Measurements from ENCODE around the gene SLC12A7. TPM values are rescaled to one million over a fixed set of nuclear protein-coding genes. Genes with fewer than 3 reads are reported as not detected.

SLC12A7 gene
- total RNA-seq, 1 experiment from 2014 or later: 28.1 TPM

DNA sequence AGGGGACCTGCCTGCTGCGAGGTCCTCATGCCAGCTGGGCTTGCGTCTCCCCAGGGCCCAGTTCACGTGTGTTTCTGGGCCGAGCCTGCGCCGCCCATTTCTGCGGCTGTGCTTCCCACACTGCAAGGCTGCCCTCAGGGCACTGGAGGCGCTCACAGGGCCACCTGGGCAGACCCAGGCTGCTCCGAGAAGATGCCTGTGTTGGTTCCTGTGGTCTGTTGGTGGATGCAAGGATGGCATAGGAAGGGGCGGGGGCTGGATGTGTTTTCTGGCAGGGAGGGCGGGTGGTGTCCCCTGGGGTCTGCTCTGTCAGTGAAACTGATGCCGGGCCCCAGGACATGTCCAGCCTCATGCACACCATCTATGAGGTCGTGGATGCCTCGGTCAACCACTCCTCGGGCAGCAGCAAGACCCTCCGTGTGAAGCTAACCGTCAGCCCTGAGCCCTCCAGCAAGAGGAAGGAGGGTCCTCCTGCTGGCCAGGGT lies 77.4 kb downstream of the SLC12A7 start:
- no peak overlapping the region for H3K27ac Mint-ChIP-seq
- no peak for TF ChIP-seq TEAD4 (CRISPR knock-in tag; IDR thresholded peaks at IDR 0.05)
- no peak for TF ChIP-seq NFE2L1 (CRISPR knock-in tag; IDR thresholded peaks at IDR 0.05)
- TF ChIP-seq TP53 (CRISPR knock-in tag; IDR thresholded peaks at IDR 0.05): no peak
- H3K9me3 Mint-ChIP-seq: peaks cover 5% of the 10 kb centered on the region; the same call in 1 of the 2 replicates
- H3K36me3 Mint-ChIP-seq: peaks cover 11% of the 10 kb centered on the region; the same call in 1 of the 2 replicates
- H3K4me1 Mint-ChIP-seq: peaks cover 4% of the 10 kb centered on the region; the same call in 1 of the 2 replicates
- DNase-seq (ENCODE audit: low spot score) (no peak), ATAC-seq (no peak)
- no peak overlapping the region for H3K4me3 Mint-ChIP-seq
- no peaks in the 10 kb centered on the region for H3K27me3 Mint-ChIP-seq (ENCODE audit: low read depth)
- CTCF ChIA-PET: no interaction called here
- POLR2A ChIA-PET: no interaction called here

DNA sequence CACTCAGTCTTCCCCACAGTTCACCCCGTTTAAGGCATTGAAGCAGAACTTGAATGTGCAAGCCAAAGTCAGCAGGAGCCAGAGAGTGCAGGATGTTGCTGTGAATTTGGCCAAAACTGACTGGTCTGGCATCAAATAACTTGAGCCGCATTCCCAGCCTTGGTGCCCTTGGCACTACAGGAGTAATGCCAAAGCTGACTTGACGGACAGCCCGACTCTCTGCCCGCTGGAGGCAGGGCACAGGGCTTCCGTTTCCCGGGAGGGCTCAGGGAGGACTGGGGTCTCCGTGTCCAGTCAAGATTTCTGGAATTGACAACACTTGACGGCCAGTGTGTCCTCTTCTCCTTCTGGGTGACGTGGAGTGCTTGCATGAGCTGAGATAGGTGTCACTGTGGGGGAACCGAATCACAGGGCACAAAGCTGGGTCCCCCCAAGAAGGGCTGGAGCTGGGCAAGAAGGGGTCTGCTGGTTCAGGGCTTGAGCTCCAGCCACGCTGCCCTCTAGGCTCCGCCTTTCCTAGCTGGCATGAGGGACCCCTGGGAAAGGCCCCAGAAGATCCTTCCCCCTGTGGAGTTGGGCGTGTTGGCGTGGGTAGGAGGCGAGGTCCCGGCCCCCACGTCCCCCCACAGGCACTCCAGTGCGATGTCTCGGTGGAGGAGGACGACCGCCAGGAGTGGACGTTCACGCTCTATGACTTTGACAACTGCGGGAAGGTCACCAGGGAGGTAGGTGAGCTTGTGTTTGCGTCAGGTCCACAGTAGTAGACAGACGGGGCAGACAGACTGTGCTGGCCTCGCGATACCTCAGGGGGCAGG lies 78.0 kb downstream of the SLC12A7 start:
- peaks cover 10% of the 10 kb centered on the region; the same call in 1 of the 2 replicates for H3K36me3 Mint-ChIP-seq
- DNase-seq (ENCODE audit: low spot score): no peak
- ATAC-seq: no peak

DNA sequence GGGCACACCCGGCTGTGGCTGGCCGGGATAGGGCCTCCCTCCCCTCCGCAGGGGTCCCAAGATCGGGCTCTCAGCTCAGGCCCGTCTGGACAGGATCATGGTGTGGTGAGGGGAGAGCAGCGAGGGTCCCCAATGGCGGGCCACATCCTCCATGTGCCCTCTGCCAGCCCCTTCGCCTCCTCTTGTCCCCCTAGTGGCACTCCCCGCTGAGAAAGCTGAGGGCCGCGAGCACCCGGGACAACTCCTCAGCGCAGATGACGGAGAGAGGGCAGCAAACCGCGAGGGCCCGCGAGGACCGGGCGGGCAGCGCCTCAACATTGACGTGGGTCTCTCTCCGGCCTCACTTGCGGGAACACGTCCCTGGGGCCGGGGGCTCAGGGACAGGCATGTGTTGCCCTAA lies 78.7 kb downstream of the SLC12A7 start:
- DNase-seq (ENCODE audit: low spot score): no peak

More for the DNA sequence above, 78.0 kb downstream of the SLC12A7 start:
- Mint-ChIP-seq H3K9me3 (peaks cover 5% of the 10 kb centered on the region; the same call in 1 of the 2 replicates), H3K4me1 (peaks cover 4% of the 10 kb centered on the region; the same call in 1 of the 2 replicates), H3K27ac (no peak overlapping the region), H3K4me3 (no peak overlapping the region), H3K27me3 (ENCODE audit: low read depth) (no peaks in the 10 kb centered on the region)
- TF ChIP-seq, protein P1, sequence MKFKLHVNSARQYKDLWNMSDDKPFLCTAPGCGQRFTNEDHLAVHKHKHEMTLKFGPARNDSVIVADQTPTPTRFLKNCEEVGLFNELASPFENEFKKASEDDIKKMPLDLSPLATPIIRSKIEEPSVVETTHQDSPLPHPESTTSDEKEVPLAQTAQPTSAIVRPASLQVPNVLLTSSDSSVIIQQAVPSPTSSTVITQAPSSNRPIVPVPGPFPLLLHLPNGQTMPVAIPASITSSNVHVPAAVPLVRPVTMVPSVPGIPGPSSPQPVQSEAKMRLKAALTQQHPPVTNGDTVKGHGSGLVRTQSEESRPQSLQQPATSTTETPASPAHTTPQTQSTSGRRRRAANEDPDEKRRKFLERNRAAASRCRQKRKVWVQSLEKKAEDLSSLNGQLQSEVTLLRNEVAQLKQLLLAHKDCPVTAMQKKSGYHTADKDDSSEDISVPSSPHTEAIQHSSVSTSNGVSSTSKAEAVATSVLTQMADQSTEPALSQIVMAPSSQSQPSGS (CRISPR knock-in tag; IDR thresholded peaks at IDR 0.05; ENCODE audit: borderline replicate concordance, low read depth): no peak
- no peak for TF ChIP-seq ZNF396 (CRISPR knock-in tag; IDR thresholded peaks at IDR 0.05; ENCODE audit: borderline replicate concordance)
- no peak for TF ChIP-seq SP1 (CRISPR knock-in tag; conservative IDR thresholded peaks at IDR 0.05)
- TF ChIP-seq, protein P2, sequence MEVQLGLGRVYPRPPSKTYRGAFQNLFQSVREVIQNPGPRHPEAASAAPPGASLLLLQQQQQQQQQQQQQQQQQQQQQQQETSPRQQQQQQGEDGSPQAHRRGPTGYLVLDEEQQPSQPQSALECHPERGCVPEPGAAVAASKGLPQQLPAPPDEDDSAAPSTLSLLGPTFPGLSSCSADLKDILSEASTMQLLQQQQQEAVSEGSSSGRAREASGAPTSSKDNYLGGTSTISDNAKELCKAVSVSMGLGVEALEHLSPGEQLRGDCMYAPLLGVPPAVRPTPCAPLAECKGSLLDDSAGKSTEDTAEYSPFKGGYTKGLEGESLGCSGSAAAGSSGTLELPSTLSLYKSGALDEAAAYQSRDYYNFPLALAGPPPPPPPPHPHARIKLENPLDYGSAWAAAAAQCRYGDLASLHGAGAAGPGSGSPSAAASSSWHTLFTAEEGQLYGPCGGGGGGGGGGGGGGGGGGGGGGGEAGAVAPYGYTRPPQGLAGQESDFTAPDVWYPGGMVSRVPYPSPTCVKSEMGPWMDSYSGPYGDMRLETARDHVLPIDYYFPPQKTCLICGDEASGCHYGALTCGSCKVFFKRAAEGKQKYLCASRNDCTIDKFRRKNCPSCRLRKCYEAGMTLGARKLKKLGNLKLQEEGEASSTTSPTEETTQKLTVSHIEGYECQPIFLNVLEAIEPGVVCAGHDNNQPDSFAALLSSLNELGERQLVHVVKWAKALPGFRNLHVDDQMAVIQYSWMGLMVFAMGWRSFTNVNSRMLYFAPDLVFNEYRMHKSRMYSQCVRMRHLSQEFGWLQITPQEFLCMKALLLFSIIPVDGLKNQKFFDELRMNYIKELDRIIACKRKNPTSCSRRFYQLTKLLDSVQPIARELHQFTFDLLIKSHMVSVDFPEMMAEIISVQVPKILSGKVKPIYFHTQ (CRISPR knock-in tag; IDR thresholded peaks at IDR 0.05): no peak
- TF ChIP-seq, protein P3, sequence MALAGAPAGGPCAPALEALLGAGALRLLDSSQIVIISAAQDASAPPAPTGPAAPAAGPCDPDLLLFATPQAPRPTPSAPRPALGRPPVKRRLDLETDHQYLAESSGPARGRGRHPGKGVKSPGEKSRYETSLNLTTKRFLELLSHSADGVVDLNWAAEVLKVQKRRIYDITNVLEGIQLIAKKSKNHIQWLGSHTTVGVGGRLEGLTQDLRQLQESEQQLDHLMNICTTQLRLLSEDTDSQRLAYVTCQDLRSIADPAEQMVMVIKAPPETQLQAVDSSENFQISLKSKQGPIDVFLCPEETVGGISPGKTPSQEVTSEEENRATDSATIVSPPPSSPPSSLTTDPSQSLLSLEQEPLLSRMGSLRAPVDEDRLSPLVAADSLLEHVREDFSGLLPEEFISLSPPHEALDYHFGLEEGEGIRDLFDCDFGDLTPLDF (CRISPR knock-in tag; IDR thresholded peaks at IDR 0.05): no peak
- no peak for TF ChIP-seq RELA (CRISPR knock-in tag; IDR thresholded peaks at IDR 0.05; ENCODE audit: borderline replicate concordance)
- TF ChIP-seq, protein P4, sequence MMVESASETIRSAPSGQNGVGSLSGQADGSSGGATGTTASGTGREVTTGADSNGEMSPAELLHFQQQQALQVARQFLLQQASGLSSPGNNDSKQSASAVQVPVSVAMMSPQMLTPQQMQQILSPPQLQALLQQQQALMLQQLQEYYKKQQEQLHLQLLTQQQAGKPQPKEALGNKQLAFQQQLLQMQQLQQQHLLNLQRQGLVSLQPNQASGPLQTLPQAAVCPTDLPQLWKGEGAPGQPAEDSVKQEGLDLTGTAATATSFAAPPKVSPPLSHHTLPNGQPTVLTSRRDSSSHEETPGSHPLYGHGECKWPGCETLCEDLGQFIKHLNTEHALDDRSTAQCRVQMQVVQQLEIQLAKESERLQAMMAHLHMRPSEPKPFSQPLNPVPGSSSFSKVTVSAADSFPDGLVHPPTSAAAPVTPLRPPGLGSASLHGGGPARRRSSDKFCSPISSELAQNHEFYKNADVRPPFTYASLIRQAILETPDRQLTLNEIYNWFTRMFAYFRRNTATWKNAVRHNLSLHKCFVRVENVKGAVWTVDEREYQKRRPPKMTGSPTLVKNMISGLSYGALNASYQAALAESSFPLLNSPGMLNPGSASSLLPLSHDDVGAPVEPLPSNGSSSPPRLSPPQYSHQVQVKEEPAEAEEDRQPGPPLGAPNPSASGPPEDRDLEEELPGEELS (CRISPR knock-in tag; IDR thresholded peaks at IDR 0.05): no peak
- ChIA-PET CTCF (interaction anchor here (0.9 kb wide), 1 partner anchor 44 kb away, joined by 3 read pairs; no protein-coding TSS in a partner anchor), POLR2A (no interaction called here)

More for the DNA sequence above, 78.7 kb downstream of the SLC12A7 start:
- Mint-ChIP-seq H3K36me3 (peaks cover 6% of the 10 kb centered on the region; the same call in 1 of the 2 replicates), H3K27me3 (ENCODE audit: low read depth) (no peaks in the 10 kb centered on the region), H3K4me3 (no peak overlapping the region), H3K27ac (no peak overlapping the region), H3K9me3 (peaks cover 5% of the 10 kb centered on the region; the same call in 1 of the 2 replicates), H3K4me1 (no peaks in the 10 kb centered on the region)
- ChIA-PET CTCF (interaction anchor here (0.9 to 2.1 kb wide), 2 partner anchors 25 to 43 kb away, joined by 3 to 6 read pairs; partner anchors contain the start of gene NKD2), POLR2A (no interaction called here)
- no peak for TF ChIP-seq TEAD4 (CRISPR knock-in tag; IDR thresholded peaks at IDR 0.05)
- TF ChIP-seq, protein P5, sequence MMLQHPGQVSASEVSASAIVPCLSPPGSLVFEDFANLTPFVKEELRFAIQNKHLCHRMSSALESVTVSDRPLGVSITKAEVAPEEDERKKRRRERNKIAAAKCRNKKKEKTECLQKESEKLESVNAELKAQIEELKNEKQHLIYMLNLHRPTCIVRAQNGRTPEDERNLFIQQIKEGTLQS (CRISPR knock-in tag; conservative IDR thresholded peaks at IDR 0.05): no peak
- TF ChIP-seq, protein P6, sequence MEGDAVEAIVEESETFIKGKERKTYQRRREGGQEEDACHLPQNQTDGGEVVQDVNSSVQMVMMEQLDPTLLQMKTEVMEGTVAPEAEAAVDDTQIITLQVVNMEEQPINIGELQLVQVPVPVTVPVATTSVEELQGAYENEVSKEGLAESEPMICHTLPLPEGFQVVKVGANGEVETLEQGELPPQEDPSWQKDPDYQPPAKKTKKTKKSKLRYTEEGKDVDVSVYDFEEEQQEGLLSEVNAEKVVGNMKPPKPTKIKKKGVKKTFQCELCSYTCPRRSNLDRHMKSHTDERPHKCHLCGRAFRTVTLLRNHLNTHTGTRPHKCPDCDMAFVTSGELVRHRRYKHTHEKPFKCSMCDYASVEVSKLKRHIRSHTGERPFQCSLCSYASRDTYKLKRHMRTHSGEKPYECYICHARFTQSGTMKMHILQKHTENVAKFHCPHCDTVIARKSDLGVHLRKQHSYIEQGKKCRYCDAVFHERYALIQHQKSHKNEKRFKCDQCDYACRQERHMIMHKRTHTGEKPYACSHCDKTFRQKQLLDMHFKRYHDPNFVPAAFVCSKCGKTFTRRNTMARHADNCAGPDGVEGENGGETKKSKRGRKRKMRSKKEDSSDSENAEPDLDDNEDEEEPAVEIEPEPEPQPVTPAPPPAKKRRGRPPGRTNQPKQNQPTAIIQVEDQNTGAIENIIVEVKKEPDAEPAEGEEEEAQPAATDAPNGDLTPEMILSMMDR (IDR thresholded peaks at IDR 0.05): no peak
- TF ChIP-seq, protein P7, sequence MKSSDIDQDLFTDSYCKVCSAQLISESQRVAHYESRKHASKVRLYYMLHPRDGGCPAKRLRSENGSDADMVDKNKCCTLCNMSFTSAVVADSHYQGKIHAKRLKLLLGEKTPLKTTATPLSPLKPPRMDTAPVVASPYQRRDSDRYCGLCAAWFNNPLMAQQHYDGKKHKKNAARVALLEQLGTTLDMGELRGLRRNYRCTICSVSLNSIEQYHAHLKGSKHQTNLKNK (CRISPR knock-in tag; IDR thresholded peaks at IDR 0.05): no peak
- TF ChIP-seq NR3C1 (CRISPR knock-in tag; conservative IDR thresholded peaks at IDR 0.05; ENCODE audit: low read depth): no peak
- no peak for ATAC-seq
